Measurements from ENCODE around the gene MAST4. TPM values are rescaled to one million over a fixed set of nuclear protein-coding genes. Genes with fewer than 3 reads are reported as not detected.

MAST4 gene
- total and polyA plus RNA-seq, 2 donors (not counting 1 experiment from before 2014, with no cell fraction given): 7.0 to 15.2 TPM

GRCh38 chr5:67156976-67157583, 560.9 kb downstream of the MAST4 start:
- H3K27me3 ChIP-seq (ENCODE audit: control insufficient read depth, insufficient read depth, low read length): no peaks in the 10 kb centered on the region
- no peaks in the 10 kb centered on the region for H3K36me3 ChIP-seq (ENCODE audit: control insufficient read depth, insufficient read depth, low read length)
- H3K27ac ChIP-seq (ENCODE audit: insufficient read depth, low read length): no peak overlapping the region
- H3K4me3 ChIP-seq (replicated peaks in 1 of 4; ENCODE audit: control extremely low read depth in 1 of 4, insufficient read depth in 1 of 4, low read depth in 3 of 4, low read length in 4 of 4): no peak overlapping the region
- H3K4me1 ChIP-seq (ENCODE audit: control insufficient read depth, extremely low read depth, insufficient read depth, low read length): no peaks in the 10 kb centered on the region
- no peak overlapping the region for H2AFZ ChIP-seq (ENCODE audit: low read length)
- H4K20me1 ChIP-seq (ENCODE audit: control insufficient read depth, extremely low read depth, insufficient read depth, low read length): no peaks in the 10 kb centered on the region
- no peak overlapping the region for H3K9ac ChIP-seq (ENCODE audit: insufficient read depth, low read length)
- no peaks in the 10 kb centered on the region for H3K79me2 ChIP-seq (ENCODE audit: control insufficient read depth, insufficient read depth, low read length)
- no peak for TF ChIP-seq EZH2 (IDR thresholded peaks at IDR 0.05; ENCODE audit: low read length, missing control alignments)
- TF ChIP-seq CTCF (conservative IDR thresholded peaks at IDR 0.05 in 1 of 2, IDR thresholded peaks at IDR 0.05 in 1 of 2; ENCODE audit: low read depth in 1 of 2, low read length in 2 of 2): peak; percentile 74 to 83
- peak; percentile 11 to 41 for DNase-seq (ENCODE audit: low read depth in 2 of 2)
- no peak overlapping the region for H3K4me2 ChIP-seq (ENCODE audit: extremely low read depth, insufficient read depth, low read length)
- no peaks in the 10 kb centered on the region for H3K9me3 ChIP-seq (ENCODE audit: control insufficient read depth, insufficient read depth, low read depth, low read length)

GRCh38 chr5:67160272-67160671, 564.1 kb downstream of the MAST4 start:
- H3K9ac ChIP-seq (ENCODE audit: insufficient read depth, low read length): no peak overlapping the region
- no peaks in the 10 kb centered on the region for H3K79me2 ChIP-seq (ENCODE audit: control insufficient read depth, insufficient read depth, low read length)
- TF ChIP-seq CTCF (conservative IDR thresholded peaks at IDR 0.05 in 1 of 2, IDR thresholded peaks at IDR 0.05 in 1 of 2; ENCODE audit: low read depth in 1 of 2, low read length in 2 of 2) (no peak), EZH2 (IDR thresholded peaks at IDR 0.05; ENCODE audit: low read length, missing control alignments) (no peak)
- H3K4me3 ChIP-seq (replicated peaks in 1 of 4; ENCODE audit: control extremely low read depth in 1 of 4, insufficient read depth in 1 of 4, low read depth in 3 of 4, low read length in 4 of 4): no peak overlapping the region
- H3K9me3 ChIP-seq (ENCODE audit: control insufficient read depth, insufficient read depth, low read depth, low read length): no peaks in the 10 kb centered on the region
- H4K20me1 ChIP-seq (ENCODE audit: control insufficient read depth, extremely low read depth, insufficient read depth, low read length): no peaks in the 10 kb centered on the region
- no peak overlapping the region for H2AFZ ChIP-seq (ENCODE audit: low read length)
- no peaks in the 10 kb centered on the region for H3K27me3 ChIP-seq (ENCODE audit: control insufficient read depth, insufficient read depth, low read length)
- H3K4me2 ChIP-seq (ENCODE audit: extremely low read depth, insufficient read depth, low read length): no peak overlapping the region
- DNase-seq (ENCODE audit: low read depth in 2 of 2): no peak
- H3K4me1 ChIP-seq (ENCODE audit: control insufficient read depth, extremely low read depth, insufficient read depth, low read length): no peaks in the 10 kb centered on the region
- no peak overlapping the region for H3K27ac ChIP-seq (ENCODE audit: insufficient read depth, low read length)
- peaks cover 8% of the 10 kb centered on the region for H3K36me3 ChIP-seq (ENCODE audit: control insufficient read depth, insufficient read depth, low read length)

GRCh38 chr5:67160985-67161384, 564.8 kb downstream of the MAST4 start:
- H2AFZ ChIP-seq (ENCODE audit: low read length): no peak overlapping the region
- no peak for TF ChIP-seq CTCF (conservative IDR thresholded peaks at IDR 0.05 in 1 of 2, IDR thresholded peaks at IDR 0.05 in 1 of 2; ENCODE audit: low read depth in 1 of 2, low read length in 2 of 2)
- no peak for TF ChIP-seq EZH2 (IDR thresholded peaks at IDR 0.05; ENCODE audit: low read length, missing control alignments)

More at GRCh38 chr5:67160985-67161384, 564.8 kb downstream of the MAST4 start:
- Histone ChIP-seq H3K4me2 (ENCODE audit: extremely low read depth, insufficient read depth, low read length) (no peak overlapping the region), H3K4me3 (replicated peaks in 1 of 4; ENCODE audit: control extremely low read depth in 1 of 4, insufficient read depth in 1 of 4, low read depth in 3 of 4, low read length in 4 of 4) (no peak overlapping the region), H3K9me3 (ENCODE audit: control insufficient read depth, insufficient read depth, low read depth, low read length) (no peaks in the 10 kb centered on the region), H3K27ac (ENCODE audit: insufficient read depth, low read length) (no peak overlapping the region), H4K20me1 (ENCODE audit: control insufficient read depth, extremely low read depth, insufficient read depth, low read length) (no peaks in the 10 kb centered on the region), H3K9ac (ENCODE audit: insufficient read depth, low read length) (no peak overlapping the region), H3K36me3 (ENCODE audit: control insufficient read depth, insufficient read depth, low read length) (peaks cover 8% of the 10 kb centered on the region), H3K4me1 (ENCODE audit: control insufficient read depth, extremely low read depth, insufficient read depth, low read length) (peaks cover 2% of the 10 kb centered on the region), H3K27me3 (ENCODE audit: control insufficient read depth, insufficient read depth, low read length) (no peaks in the 10 kb centered on the region), H3K79me2 (ENCODE audit: control insufficient read depth, insufficient read depth, low read length) (no peaks in the 10 kb centered on the region)
- DNase-seq (ENCODE audit: low read depth in 2 of 2): peak; percentile 75 to 82

Data from fibroblast of lung (primary cell).